C1 segment of cervical spinal cord (tissue), 14 donors: ENCODE data around the gene OR8G5.

ENCODE experiments used
- DNase-seq, 14 donors: peaks; one replicate each; lab custom pipeline; 2025; lab: John Stamatoyannopoulos, UW

OR8G5 gene

GRCh38 chr11:124285610-124286344, 29.6 kb downstream of the OR8G5 start:
- no peak for DNase-seq

- DNase-seq: no peak
Observed at GRCh38 chr11:124294687-124295086, 38.5 kb downstream of the OR8G5 start.

GRCh38 chr11:124296016-124296415, 39.8 kb downstream of the OR8G5 start:
- DNase-seq: no peak

- no peak for DNase-seq
Observed at GRCh38 chr11:124297921-124298320, 41.7 kb downstream of the OR8G5 start.

GRCh38 chr11:124301548-124301947, 45.4 kb downstream of the OR8G5 start:
- DNase-seq: no peak

- DNase-seq: no peak
Observed at GRCh38 chr11:124302347-124303125, 46.4 kb downstream of the OR8G5 start.

- DNase-seq: no peak
Observed at GRCh38 chr11:124307093-124307492, 50.9 kb downstream of the OR8G5 start.

- no peak for DNase-seq
Observed at GRCh38 chr11:124310721-124311120, 54.5 kb downstream of the OR8G5 start.

GRCh38 chr11:124311269-124311668, 55.1 kb downstream of the OR8G5 start:
- DNase-seq: no peak

- no peak for DNase-seq
Observed at GRCh38 chr11:124311670-124312069, 55.5 kb downstream of the OR8G5 start.

- DNase-seq: no peak
Observed at GRCh38 chr11:124313131-124313530, 57.0 kb downstream of the OR8G5 start.

- DNase-seq: no peak
Observed at GRCh38 chr11:124313849-124314248, 57.7 kb downstream of the OR8G5 start, which contains the start of gene OR8D1. TSS of gene OR8D1 (minus strand) at chr11:124313949. CDS start at chr11:124310766, 3,183 bp downstream.

GRCh38 chr11:124315052-124315451, 58.9 kb downstream of the OR8G5 start:
- DNase-seq: no peak
